NCI-H1694 (cell line): ENCODE measurements around the gene DHFR2.
"Not testable (repeated sequence)": the region's sequence is repeated elsewhere in the genome, so short reads cannot be mapped to it uniquely, and the experiment has no call there.

Experiments
- DNase-seq: peaks from one replicate; lab custom pipeline; 2025; lab: John Stamatoyannopoulos, UW

DHFR2 gene

GRCh38 chr3:94065122-94065521, 2.4 kb upstream of the DHFR2 start:
- DNase-seq = no peak

GRCh38 chr3:94064243-94064860, 1.6 kb upstream of the DHFR2 start:
- no peak for DNase-seq

- no peak for DNase-seq
Measured at GRCh38 chr3:94063496-94064119, 892 bp upstream of the DHFR2 start.

- no peak for DNase-seq
Measured at GRCh38 chr3:94061297-94061696, 1.4 kb downstream of the DHFR2 start.

GRCh38 chr3:94050546-94050945, 12.2 kb downstream of the DHFR2 start:
- no peak for DNase-seq

GRCh38 chr3:94049267-94049666, 13.4 kb downstream of the DHFR2 start:
- DNase-seq = no peak

GRCh38 chr3:94046533-94046932, 16.2 kb downstream of the DHFR2 start:
- no peak for DNase-seq

GRCh38 chr3:94044100-94044936, 18.4 kb downstream of the DHFR2 start:
- not testable (repeated sequence) for DNase-seq

- DNase-seq = no peak
Measured at GRCh38 chr3:94043285-94043684, 19.4 kb downstream of the DHFR2 start.

GRCh38 chr3:94036909-94037507, 25.7 kb downstream of the DHFR2 start:
- DNase-seq = peak; percentile 5

- DNase-seq = no peak
Measured at GRCh38 chr3:94028093-94028837, 34.5 kb downstream of the DHFR2 start, which contains the start of gene STX19. Gene STX19, minus strand, starts transcription at chr3:94028597. Its CDS starts 13,328 bp downstream, at chr3:94015269.

GRCh38 chr3:94026623-94027022, 36.1 kb downstream of the DHFR2 start:
- no peak for DNase-seq

GRCh38 chr3:94024385-94024784, 38.3 kb downstream of the DHFR2 start:
- no peak for DNase-seq

- DNase-seq = no peak
Measured at GRCh38 chr3:94020293-94020692, 42.4 kb downstream of the DHFR2 start.

- no peak for DNase-seq
Measured at GRCh38 chr3:94019659-94020058, 43.1 kb downstream of the DHFR2 start.

GRCh38 chr3:94015025-94015424, 47.7 kb downstream of the DHFR2 start:
- DNase-seq = no peak

- DNase-seq = no peak
Measured at GRCh38 chr3:94012185-94012584, 50.5 kb downstream of the DHFR2 start.

GRCh38 chr3:94011233-94011711, 51.4 kb downstream of the DHFR2 start:
- no peak for DNase-seq

GRCh38 chr3:94009608-94010007, 53.1 kb downstream of the DHFR2 start:
- no peak for DNase-seq

- no peak for DNase-seq
Measured at GRCh38 chr3:94008253-94008652, 54.5 kb downstream of the DHFR2 start.
